Fibroblast of skin of abdomen (primary cell): ENCODE results near the gene DENND1A.

ENCODE experiments used
- DNase-seq: peaks from one replicate; pipeline ENCODE4 v3.0.0-alpha.2; 2013

DENND1A gene

DNA sequence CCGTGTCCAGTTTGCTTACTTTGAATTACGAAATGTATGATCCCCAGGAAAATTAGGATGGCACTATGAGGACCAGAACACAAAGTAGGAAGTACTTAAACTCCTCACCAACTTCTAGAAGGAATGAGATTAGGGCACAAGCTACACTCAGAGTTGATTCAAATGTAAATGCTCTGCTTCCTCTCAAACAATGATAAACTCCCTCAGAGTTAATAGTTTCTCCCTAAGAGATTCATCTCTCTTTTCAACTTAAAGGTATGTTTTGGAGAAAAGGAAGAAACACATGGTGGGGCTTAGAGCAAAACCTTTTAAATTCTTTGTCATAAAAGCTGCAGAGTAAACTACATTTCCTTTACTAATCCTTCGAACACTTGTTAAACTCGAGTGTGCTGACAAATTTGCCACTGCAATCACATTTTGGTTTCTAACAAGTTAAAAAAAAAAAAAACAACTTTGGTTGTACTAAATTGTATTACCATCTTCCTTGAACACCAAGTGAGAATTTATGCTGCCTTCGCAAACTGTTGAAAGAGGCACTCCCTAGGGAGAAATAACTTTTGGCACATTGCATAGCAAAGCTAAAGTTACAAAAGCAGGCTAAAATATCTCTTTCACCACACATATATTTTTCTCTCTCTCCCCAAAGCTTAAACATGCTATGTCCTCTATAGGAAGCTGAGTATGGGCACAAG, 66.6 kb downstream of the DENND1A start:
- DNase-seq: peak; percentile 66

DNA sequence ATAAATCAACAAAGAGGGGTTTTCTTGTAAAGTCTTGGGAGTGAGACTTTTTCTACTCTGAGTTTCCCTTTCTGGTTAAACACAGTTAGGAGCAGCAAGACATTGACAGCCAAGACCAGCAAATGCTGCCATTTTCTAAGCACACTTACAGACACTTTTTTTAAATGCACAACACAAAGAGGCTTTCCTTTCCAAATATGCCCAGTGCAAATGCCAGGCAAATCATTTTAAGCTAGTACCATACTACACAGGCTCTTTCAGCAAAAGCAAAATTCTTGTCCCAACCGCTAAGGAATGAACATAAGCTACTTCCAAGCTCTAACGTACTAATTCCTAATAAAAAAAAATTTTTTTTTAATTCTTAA, 68.2 kb downstream of the DENND1A start:
- no peak for DNase-seq

DNA sequence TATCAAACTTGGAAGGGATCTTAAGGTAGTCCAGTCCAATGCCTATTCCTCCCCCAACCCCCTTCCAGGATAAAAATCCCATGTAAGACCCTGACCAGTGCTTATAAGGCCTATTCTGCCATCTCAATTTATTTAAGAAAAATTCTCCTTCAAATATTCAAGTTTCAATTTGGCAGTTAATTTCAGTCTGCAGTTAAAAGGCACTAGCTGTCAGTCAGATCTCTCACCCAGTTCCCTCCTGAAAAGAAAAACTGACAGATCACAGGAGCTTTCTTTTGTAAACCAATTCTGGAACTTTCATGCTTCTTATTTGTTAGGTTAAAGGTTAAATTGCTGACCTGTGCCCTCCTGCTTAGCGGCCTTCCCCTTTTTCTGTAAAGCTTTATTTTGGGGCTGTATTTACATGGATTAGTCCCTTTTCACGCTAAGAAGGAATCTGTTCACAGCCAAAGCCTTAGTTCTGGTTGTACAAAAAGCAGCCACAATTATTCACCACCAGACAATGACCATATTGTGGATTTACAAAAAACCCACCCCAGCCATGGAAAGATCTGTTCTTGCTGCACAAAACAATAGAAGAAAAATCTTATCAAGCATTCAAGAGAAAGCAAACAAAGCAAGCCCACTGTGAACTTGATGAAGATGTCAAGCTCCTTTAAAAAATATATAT, 68.7 kb downstream of the DENND1A start:
- no peak for DNase-seq

DNA sequence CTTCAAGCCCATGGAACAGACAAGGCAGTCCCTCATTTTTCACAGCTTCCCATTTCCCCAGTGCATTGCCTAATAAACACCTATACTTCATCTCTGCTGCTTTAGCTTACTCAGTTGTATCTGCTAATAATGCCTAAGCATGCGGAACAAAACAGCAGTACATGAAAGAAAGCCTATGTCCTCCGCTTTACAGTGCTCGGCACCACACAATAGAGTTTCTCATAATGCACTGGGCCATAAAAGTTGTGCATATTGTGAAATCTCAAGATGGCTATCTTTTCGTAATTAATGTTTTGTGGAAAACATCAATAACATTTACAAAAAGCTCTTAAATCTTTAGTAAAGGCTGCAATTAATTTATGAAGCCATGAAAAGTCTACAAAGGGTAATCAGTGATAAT, 69.3 kb downstream of the DENND1A start:
- DNase-seq: no peak

DNA sequence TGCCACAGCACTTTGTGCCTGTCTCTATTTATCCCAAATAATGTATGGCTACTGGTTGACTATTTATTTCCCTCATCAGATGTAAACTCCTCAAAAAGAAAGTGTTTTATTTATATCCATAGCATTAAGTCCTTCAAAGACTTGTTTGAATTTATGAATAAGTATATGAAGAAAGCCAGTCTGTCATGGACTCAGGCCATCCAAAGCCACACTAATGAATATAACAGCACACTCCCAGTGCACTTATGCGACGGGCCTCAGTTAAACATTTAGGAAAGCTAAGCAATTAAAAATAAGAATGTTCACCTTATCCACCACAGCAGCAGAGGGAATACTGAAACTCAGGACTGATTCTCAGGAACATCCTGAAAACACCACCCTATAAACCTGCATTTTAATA, 77.5 kb downstream of the DENND1A start:
- no peak for DNase-seq

DNA sequence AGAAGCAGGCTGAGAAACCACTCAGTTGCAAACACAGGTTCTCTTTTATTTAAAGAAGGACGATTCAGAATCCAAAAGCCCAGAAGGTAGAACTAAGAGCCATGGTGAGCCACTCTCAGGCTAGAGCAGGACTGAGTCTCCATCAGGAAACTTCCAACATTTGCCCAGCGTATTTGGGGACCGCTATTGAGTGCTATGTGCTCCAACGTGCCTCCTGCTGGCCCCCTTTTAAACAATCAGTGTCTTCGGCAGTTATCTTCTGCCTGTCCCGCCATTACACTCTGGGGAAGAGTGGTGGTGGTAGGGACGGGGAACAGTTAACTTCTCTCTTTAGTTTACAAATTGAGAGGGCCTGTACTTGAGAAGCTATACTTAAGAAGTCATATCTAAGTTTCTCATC, 78.1 kb downstream of the DENND1A start:
- DNase-seq: no peak

DNA sequence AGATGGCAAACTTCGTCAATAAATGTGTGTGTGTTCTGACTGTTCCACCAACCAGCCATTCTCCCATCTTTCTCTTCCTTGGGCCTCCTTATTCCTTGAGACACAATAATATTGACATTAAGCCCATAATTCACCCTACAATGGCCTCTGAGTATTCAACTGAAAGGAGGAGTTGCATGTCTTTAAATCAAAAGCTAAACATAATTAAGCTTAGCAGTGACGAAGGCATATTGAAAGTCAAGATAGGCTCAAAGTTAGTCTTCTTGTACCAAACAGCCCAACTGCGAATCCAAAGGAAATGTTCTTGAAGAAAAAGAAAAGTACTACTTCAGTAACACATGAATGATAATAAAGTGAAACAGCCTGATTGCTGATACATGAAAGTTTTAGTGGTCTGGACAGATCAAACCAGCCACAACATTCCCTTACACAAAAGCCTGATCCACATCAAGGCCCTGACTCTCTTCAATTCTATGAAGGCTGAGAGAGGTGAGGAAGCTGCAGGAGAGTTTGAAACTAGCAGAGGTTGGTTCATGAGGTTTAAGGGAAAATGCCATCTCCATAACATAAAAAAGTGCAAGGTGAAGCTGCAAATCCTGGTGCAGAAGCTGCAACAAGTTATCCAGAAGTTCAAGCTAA, 81.4 kb downstream of the DENND1A start:
- no peak for DNase-seq

DNA sequence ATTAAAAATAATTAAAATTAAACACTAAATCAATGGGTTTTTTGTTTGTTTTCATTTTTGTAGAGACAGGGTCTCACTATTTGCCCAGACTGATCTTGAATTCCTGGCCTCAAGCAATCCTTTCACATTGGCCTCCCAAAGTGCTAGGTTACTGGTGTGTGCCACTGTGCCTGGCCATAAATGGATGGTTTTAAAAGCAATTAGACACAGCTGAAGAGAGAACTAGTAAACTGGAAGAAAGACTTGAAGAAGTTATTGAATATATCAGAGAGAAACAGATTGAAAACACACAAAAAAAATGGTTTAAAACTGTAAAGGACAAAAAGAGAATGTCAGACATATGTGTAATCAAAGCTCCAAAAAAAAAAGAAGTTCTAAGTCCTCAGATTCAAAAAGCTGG, 83.0 kb downstream of the DENND1A start:
- no peak for DNase-seq

DNA sequence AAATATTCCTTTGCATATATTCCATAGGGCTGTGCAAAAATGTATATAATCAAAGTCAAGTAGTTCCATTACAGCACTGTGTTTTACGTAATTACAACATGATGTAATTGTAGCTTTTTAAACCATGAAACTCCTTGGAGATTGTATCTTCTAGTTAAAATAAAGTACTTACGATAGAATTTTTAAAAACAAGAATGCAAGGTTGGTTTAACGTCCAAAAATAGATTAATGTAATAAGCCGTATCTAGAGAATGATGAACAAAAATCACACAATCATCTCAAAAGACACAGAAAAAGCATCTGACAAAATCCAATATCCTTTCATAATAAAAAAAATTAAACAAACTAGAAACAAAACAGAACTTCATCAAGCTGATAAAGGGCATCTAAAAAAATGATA, 86.2 kb downstream of the DENND1A start:
- DNase-seq: no peak

DNA sequence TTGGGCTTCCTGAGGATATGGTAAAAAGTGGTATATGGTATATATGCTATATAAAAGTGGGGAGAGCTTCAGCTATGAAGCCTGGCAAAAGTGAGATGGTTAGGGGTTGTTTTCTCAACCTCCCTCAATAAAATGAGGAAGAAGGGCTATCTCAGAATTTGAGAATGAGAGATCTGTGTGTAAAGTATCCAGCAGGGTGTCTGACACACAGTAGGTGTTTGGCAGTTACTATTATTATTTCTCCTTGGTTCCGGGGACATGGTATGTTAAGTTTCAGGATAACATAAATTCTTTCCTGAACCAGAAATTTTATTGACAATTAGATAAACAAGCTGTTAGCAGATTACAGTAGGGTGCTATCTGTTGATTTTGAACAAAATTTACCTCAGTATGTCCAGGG, 94.1 kb downstream of the DENND1A start:
- DNase-seq: no peak

DNA sequence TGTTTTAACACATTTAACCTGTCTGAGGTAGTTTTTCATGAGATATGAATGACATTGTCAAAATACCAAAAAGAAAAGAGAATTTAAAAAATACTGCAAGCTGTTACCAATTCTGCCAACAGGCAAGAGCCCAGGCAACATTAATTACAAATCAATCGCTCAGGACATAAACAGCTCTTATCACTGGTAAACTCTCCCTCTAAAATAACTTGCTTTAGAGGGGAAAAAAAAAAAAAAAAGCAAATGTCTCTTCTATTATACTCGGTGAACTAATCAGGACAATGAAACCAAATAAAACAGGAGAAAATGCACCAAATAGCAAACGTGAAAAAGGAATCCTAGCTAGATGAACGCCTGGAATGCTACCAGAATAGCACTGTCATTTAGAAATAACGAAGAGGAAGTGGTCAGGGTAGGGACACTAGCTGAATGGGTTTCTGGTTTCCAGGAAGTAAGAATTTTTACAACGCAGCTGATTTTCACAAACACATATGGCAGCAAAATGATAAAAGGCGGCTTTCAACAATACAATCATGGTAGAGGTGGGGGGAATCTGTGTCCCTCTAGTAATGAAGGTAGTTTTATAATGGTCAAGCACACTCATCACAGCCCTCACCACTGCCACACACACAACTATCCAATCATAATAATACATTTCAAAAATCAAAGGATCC, 94.9 kb downstream of the DENND1A start:
- peak; percentile 46 for DNase-seq

DNA sequence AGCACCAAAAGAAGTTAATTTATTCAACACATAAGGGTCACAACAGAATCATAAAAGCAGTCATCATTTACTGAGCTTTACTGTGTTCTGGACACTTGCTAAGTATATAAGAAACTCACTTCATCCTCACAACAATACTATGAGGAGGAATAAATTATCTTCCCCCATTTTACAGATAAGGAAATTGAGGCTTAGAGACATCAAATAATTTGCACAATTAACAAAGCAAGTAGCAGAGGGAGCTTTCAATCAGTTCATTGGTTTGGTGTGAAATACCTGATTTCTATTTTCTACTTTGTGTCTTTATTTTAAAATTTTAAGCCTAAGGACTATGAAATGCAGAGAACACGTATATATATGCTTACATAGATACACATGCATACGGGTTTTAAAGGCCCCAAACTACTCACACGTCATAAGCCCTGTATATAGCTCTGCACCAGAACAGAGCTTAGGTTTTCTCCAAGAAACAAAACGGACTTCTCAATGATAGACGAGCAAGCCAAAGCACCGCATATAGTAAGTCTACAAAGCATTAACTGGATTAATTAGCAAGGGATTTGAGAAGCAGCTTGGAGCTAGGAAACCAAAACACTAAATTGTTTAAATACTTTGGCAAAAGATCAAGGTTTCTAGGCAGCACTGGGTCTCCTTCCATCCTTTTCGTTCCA, 95.6 kb downstream of the DENND1A start:
- DNase-seq: peak; percentile 46

DNA sequence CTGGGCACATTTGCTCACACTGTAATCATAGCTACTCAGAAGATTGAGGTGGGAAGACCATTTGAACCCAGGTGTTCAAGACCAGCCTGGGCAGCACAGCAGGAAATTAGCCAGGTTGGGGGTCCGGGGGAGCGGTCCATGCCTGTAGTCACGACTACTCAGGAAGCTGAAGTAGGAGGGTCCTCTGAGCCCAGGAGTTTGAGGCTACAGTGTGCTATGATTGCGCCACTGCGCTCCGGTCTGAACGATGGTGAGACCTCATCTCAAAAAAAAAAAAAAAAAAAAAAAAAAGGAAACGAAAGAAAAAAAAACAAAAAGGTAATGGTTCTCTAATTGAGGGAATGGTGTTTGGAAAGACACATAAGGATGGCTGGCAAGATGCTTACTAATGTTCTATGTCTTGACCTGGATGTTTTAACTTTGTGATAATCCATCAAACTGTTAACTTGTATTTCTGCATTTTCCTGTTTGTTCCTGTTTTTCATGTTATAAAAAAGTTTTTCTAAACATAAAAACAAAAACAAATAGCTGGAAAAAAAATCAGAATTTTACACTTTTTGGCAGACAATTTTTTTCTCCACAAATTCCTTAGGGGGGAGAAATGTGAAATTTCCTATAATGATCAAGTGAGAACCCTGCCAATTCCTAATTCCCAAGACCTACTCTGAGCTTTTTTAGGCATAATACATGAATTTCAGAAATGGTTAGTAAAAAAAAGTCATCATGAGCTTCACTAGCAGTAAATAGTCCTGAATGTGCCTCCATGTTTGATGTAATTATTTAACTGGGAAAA, 96.9 kb downstream of the DENND1A start:
- DNase-seq: no peak

DNA sequence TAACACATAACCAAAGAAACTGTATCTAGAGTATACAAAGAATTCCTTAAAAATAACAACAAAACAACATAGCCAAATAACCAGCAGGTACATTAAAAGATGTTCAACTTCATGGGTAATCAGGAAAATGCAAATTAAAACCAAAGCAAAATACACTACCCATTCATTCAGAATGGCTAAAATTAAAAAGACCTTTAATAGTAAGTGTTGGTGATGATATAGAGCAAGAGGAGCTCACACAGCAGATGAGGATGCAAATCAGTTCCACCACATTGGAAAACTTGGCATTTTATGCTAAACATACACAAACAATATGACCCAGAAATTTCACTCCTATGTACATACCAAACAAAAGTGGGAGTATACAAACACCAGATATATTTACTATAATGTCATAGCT, 97.8 kb downstream of the DENND1A start:
- no peak for DNase-seq

DNA sequence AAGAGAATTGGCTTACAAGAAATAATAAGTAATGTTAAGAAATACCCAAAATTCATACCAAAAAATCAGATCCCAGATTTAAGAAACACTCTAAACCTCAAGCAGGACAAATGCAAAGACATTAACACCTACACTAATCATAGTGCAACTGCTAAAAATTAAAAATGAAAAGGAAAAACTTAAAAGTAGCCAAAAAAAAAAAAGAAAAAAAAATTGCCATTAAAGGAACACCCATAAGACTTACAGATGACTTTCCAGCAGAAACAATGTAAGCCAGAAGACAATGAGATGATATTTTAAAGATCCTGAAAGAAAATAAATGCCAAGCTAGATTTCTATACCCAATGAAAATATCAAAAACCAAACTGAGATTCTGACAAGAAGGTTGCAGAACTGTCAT, 101.5 kb downstream of the DENND1A start:
- no peak for DNase-seq

DNA sequence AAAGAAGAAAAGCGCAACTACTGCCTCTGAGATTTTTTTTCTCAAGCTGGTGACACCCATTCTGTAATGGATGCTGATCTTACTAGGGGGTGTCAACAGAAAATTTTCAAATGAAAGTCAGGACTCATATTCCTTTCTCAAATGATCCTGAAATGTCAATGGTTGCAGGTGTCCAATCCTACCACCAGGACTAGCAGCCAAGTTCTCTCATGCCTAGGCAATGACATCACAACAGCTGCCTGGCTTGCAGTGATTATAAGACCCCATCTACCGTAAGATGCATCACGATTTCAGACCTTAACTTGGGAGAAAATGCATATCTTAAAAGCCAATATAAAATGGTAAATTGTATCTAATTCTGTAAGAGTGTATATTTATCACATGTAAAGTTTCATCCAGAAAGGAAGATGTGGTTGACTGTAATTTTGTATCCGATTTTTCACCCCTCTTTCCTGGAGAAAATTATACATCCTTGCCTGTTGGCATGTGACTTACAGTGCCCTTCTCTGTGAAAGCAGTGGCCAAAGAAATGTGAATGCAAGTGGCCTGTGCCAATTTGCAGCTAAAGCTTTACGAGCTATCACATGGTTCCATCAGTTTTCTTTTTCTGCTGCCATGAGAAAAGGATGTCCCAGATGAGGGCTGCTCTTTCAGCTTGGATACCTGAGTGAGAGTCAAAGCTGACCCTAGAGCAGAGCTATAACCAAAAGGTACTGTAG, 104.4 kb downstream of the DENND1A start:
- peak; percentile 50 for DNase-seq

DNA sequence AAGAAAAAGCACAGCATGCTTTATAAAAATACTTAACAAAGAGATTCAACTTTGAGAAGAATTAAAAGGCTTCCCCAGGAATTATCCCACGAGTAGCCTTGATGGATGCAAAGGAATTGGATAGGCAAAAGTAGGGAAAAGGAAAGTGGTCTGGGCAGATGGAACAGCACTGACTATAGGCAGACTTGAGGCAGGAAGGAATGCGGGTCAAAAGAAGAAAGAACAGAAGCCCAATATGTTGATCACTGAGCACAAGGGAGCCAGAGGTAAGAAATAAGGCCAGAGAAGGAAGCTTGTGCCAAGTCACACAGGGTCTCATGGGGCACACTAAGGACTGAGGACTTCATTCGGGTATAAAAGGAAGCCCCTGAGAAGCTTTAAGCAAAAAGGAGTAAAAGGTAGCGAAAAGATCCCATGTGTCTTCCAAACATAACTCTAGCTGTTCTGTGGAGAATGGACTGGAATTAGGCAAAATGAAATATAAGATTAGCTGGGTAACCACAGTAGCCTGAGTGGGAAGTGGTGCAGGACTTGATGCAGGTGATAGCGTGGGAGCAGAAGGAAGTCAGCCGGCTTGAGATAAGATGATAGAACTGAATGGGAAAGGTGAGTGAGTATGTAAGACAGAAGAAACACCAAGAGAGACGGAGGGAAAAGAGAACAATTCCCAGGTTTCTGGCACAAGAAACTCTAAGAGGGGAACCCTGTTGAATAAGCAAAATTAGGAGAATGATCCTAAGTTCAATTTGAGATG, 106.6 kb downstream of the DENND1A start:
- no peak for DNase-seq

DNA sequence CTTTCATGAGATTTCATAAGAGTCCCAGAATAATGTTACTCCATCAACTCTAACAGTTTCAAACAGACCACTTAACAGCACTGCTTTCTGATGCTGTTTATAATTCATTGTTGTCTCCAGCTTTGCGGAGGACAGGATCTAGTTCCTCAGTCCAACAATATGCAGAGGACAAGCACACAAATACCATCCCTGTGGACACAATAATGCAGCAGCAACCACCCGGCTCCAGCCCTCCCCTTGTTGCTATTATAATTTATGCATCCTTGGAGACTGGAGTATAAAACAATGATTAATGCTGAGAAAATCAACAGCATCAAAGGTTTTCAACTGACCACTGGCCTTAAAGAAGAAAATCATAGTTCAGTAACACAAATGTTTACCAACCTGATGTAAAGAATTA, 108.3 kb downstream of the DENND1A start:
- no peak for DNase-seq

DNA sequence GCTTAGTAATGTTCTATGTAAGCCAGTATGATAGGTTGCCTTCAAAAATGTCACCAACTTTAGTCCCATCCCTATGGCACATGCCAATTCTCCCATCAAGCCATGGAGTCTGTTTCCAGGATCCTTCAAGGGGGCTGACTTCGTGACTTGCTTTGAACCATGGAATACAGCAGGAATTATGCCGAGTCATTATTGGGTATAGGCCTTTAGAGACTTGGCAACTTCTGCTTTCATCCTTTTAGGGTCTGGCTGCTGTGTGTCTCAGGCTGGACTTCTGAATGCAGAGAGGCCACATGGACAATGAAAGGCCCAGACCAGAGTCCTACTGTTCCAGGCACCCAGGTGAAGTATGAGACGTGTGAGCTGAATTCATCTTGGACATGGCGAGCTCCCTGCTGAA, 109.8 kb downstream of the DENND1A start:
- no peak for DNase-seq

DNA sequence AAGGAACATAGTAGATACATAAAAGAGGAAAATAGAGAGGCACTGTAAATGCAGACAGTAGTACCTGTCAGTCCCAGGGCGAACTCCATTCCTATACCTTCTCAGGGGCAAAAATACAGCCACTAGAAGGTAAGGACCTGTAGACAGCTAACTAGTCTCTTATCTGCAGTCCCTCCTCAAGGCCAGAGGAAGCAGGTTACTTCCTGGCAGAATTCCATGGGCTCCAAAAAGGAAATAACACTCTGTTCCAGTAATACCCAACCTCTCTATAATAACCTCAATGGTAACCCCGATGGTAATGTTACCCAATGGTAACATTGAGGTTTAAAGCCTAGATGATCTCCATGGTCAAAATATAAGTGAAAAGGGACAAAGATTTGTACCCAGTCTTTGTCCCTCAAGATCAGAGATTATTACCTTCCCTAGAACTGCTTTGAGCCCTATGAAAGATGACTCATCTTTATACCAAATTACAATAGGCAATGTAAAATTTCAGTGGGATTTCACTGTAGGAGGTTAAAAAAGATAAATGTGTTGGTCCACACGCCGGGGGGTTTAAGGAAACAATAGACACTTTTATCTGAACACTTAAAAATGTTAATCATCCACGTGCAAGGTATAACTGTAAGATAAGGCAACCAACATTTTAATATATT, 113.0 kb downstream of the DENND1A start:
- no peak for DNase-seq
